NCI-H2107 (cell line): ENCODE measurements around the gene ARHGEF7.

Experiments
- DNase-seq: peaks from one replicate; lab custom pipeline; 2025; lab: John Stamatoyannopoulos, UW

The ARHGEF7 gene

DNA sequence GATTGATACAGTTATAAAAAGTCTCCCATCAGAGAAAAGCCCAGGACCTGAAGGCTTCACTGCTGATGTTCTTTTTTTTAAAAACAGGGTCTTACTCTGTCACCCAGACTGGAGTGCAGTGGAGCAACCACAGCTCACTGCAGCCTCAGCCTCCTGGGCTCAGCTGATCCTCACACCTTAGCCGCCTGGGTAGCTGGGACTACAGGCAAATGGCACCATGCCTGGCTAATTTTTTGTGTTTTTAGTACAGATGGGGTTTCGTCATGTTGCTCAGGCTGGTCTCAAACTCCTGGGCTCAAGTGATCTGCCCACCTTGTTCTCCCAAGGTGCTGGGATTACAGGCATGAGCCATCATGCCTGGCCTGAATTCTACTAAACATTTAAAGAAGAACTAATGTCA is 238.4 kb downstream of the ARHGEF7 start:
- DNase-seq, result no peak

GRCh38 chr13:111354789-111355188 is 239.7 kb downstream of the ARHGEF7 start:
- no peak for DNase-seq
